Stimulated activated effector memory CD8-positive, alpha-beta T cell treated with anti-CD3 and anti-CD28 coated beads, Interleukin-12 subunit alpha, Interleukin-12 subunit beta, amount 100 ng/mL, for 72 hours (primary cell): ENCODE data around the gene COX20.
"Not testable (repeated sequence)": the region's sequence is repeated elsewhere in the genome, so short reads cannot be mapped to it uniquely, and the experiment has no call there.

Experiments used
- ATAC-seq: fragments of 150-1000 bp; cut with Tn5 transposase; 2 replicates; pipeline ENCODE4 v1.10.0; 2021
- DNase-seq, 2 donors: peaks; one replicate each; pipeline ENCODE4 v3.0.0; 2021 to 2022; ENCODE audit warnings: low spot score in 2 of 2
- H3K27ac Mint-ChIP-seq: one replicate; pipeline ENCODE4 v1.8.0; 2022; ENCODE audit warnings: mild to moderate bottlenecking, mixed read lengths
- H3K36me3 Mint-ChIP-seq: one replicate; pipeline ENCODE4 v1.8.0; 2022; ENCODE audit warnings: mild to moderate bottlenecking, mixed read lengths
- H3K4me1 Mint-ChIP-seq: one replicate; pipeline ENCODE4 v1.8.0; 2022; ENCODE audit warnings: mixed read lengths
- H3K4me3 Mint-ChIP-seq: one replicate; pipeline ENCODE4 v1.8.0; 2022; ENCODE audit warnings: mild to moderate bottlenecking, mixed read lengths
- H3K9me3 Mint-ChIP-seq: one replicate; pipeline ENCODE4 v1.8.0; 2022; ENCODE audit warnings: mixed read lengths

Gene COX20

GRCh38 chr1:244835276-244836134 lies at the start of gene COX20:
Gene COX20, plus strand, starts transcription at chr1:244835658. Its CDS starts 57 bp downstream, at chr1:244835715.
- peak; percentile 79 for ATAC-seq
- H3K4me1 Mint-ChIP-seq = peaks cover 29% of the 10 kb centered on the region

GRCh38 chr1:244788493-244789275 lies 46.8 kb upstream of the COX20 start:
- H3K36me3 Mint-ChIP-seq = no peaks in the 10 kb centered on the region
- H3K27ac Mint-ChIP-seq = no peak overlapping the region
- no peak overlapping the region for H3K4me3 Mint-ChIP-seq
- H3K4me1 Mint-ChIP-seq = no peaks in the 10 kb centered on the region
- ATAC-seq = no peak
- H3K9me3 Mint-ChIP-seq = no peaks in the 10 kb centered on the region
- DNase-seq = no peak

More at GRCh38 chr1:244835276-244836134, at the start of gene COX20:
- DNase-seq = peak; percentile 85 to 96
- Mint-ChIP-seq H3K9me3 (no peaks in the 10 kb centered on the region), H3K36me3 (peaks cover 66% of the 10 kb centered on the region), H3K4me3 (peak within 1 kb of the TSS; percentile 83), H3K27ac (peak within 1 kb of the TSS; percentile 96)

- no peaks in the 10 kb centered on the region for H3K9me3 Mint-ChIP-seq
- no peaks in the 10 kb centered on the region for H3K4me1 Mint-ChIP-seq
- no peak for ATAC-seq
- no peaks in the 10 kb centered on the region for H3K36me3 Mint-ChIP-seq
- no peak for DNase-seq
- no peak overlapping the region for H3K27ac Mint-ChIP-seq
- H3K4me3 Mint-ChIP-seq = no peak overlapping the region
These were observed 46.2 kb upstream of the COX20 start for GRCh38 chr1:244789276-244789580.

- H3K4me3 Mint-ChIP-seq = no peak overlapping the region
- H3K27ac Mint-ChIP-seq = no peak overlapping the region
- DNase-seq = no peak
- ATAC-seq = no peak
- no peaks in the 10 kb centered on the region for H3K36me3 Mint-ChIP-seq
- no peaks in the 10 kb centered on the region for H3K4me1 Mint-ChIP-seq
- no peaks in the 10 kb centered on the region for H3K9me3 Mint-ChIP-seq
These were observed 45.7 kb upstream of the COX20 start for GRCh38 chr1:244789731-244790130.

- Mint-ChIP-seq H3K4me1 (no peaks in the 10 kb centered on the region), H3K27ac (no peak overlapping the region), H3K9me3 (no peaks in the 10 kb centered on the region), H3K36me3 (no peaks in the 10 kb centered on the region), H3K4me3 (no peak overlapping the region)
- ATAC-seq = no peak
- DNase-seq = no peak
These were observed 44.4 kb upstream of the COX20 start for GRCh38 chr1:244791061-244791460.

- Mint-ChIP-seq H3K27ac (no peak overlapping the region), H3K4me3 (no peak overlapping the region), H3K36me3 (no peaks in the 10 kb centered on the region), H3K4me1 (no peaks in the 10 kb centered on the region), H3K9me3 (no peaks in the 10 kb centered on the region)
- ATAC-seq (no peak), DNase-seq (no peak)
These were observed 43.1 kb upstream of the COX20 start for GRCh38 chr1:244792188-244792850.

GRCh38 chr1:244794071-244794470 lies 41.4 kb upstream of the COX20 start:
- Mint-ChIP-seq H3K9me3 (no peaks in the 10 kb centered on the region), H3K36me3 (no peaks in the 10 kb centered on the region), H3K27ac (no peak overlapping the region), H3K4me3 (no peak overlapping the region), H3K4me1 (no peaks in the 10 kb centered on the region)
- DNase-seq (no peak), ATAC-seq (no peak)

GRCh38 chr1:244794516-244794915 lies 40.9 kb upstream of the COX20 start:
- not testable (repeated sequence) for H3K9me3 Mint-ChIP-seq, H3K4me3 Mint-ChIP-seq, DNase-seq, ATAC-seq, H3K4me1 Mint-ChIP-seq, H3K27ac Mint-ChIP-seq, H3K36me3 Mint-ChIP-seq

- ATAC-seq (no peak), DNase-seq (peak; percentile 43 to 64)
- H3K9me3 Mint-ChIP-seq = no peaks in the 10 kb centered on the region
- H3K4me3 Mint-ChIP-seq = no peak overlapping the region
- H3K4me1 Mint-ChIP-seq = peaks cover 5% of the 10 kb centered on the region
- no peak overlapping the region for H3K27ac Mint-ChIP-seq
- no peaks in the 10 kb centered on the region for H3K36me3 Mint-ChIP-seq
These were observed 38.6 kb upstream of the COX20 start for GRCh38 chr1:244796719-244797406.

- no peak for ATAC-seq
- DNase-seq = no peak
- H3K4me3 Mint-ChIP-seq = no peak overlapping the region
- H3K27ac Mint-ChIP-seq = no peak overlapping the region
- H3K4me1 Mint-ChIP-seq = peaks cover 5% of the 10 kb centered on the region
- H3K9me3 Mint-ChIP-seq = no peaks in the 10 kb centered on the region
- no peaks in the 10 kb centered on the region for H3K36me3 Mint-ChIP-seq
These were observed 34.6 kb upstream of the COX20 start for GRCh38 chr1:244800821-244801220.

- peaks cover 5% of the 10 kb centered on the region for H3K4me1 Mint-ChIP-seq
- no peaks in the 10 kb centered on the region for H3K9me3 Mint-ChIP-seq
- H3K4me3 Mint-ChIP-seq = no peak overlapping the region
- no peaks in the 10 kb centered on the region for H3K36me3 Mint-ChIP-seq
- peak; percentile 74 for ATAC-seq
- H3K27ac Mint-ChIP-seq = no peak overlapping the region
- peak; percentile 11 to 54 for DNase-seq
These were observed 34.2 kb upstream of the COX20 start for GRCh38 chr1:244801246-244801645.

GRCh38 chr1:244802041-244802440 lies 33.4 kb upstream of the COX20 start:
- DNase-seq = no peak
- Mint-ChIP-seq H3K4me1 (peaks cover 5% of the 10 kb centered on the region), H3K27ac (no peak overlapping the region), H3K36me3 (no peaks in the 10 kb centered on the region), H3K9me3 (no peaks in the 10 kb centered on the region), H3K4me3 (no peak overlapping the region)
- no peak for ATAC-seq

GRCh38 chr1:244802556-244803239 lies 32.8 kb upstream of the COX20 start:
- Mint-ChIP-seq H3K27ac (no peak overlapping the region), H3K4me1 (peaks cover 5% of the 10 kb centered on the region), H3K4me3 (no peak overlapping the region), H3K36me3 (no peaks in the 10 kb centered on the region), H3K9me3 (no peaks in the 10 kb centered on the region)
- ATAC-seq = no peak
- no peak for DNase-seq

GRCh38 chr1:244804841-244805240 lies 30.6 kb upstream of the COX20 start:
- H3K4me3 Mint-ChIP-seq = no peak overlapping the region
- H3K9me3 Mint-ChIP-seq = no peaks in the 10 kb centered on the region
- H3K27ac Mint-ChIP-seq = no peak overlapping the region
- no peaks in the 10 kb centered on the region for H3K36me3 Mint-ChIP-seq
- DNase-seq (no peak), ATAC-seq (no peak)
- H3K4me1 Mint-ChIP-seq = peaks cover 5% of the 10 kb centered on the region

- ATAC-seq = no peak
- no peak overlapping the region for H3K27ac Mint-ChIP-seq
- no peaks in the 10 kb centered on the region for H3K4me1 Mint-ChIP-seq
- H3K36me3 Mint-ChIP-seq = no peaks in the 10 kb centered on the region
- no peaks in the 10 kb centered on the region for H3K9me3 Mint-ChIP-seq
- no peak for DNase-seq
- H3K4me3 Mint-ChIP-seq = no peak overlapping the region
These were observed 28.3 kb upstream of the COX20 start for GRCh38 chr1:244807138-244807537.
